Measurements from ENCODE around the gene CAMK4.

Gene CAMK4

DNA sequence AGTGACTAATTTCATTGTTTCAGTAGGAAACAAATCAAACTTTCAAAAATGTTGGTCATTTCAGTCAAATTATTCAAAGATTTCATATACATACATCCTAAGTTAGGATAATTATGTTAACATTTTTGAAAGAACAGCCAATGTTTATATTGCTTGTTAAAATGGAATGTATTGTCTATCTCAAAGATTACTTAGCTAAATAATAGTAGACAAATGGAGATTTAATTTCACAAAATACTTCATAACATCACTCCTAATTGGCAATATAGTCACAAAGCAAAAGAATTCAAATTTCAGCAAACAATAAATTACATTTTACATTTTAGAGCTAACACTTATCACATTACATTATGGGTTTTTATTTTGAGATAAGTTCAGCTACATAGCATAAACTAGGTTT lies 262.7 kb downstream of the CAMK4 start:
- no peak for DNase-seq (ENCODE audit: low spot score)

GRCh38 chr5:111488353-111488752 lies 264.2 kb downstream of the CAMK4 start:
- DNase-seq (ENCODE audit: low spot score), result no peak

GRCh38 chr5:111493031-111493430 lies 268.8 kb downstream of the CAMK4 start:
- no peak for DNase-seq (ENCODE audit: low spot score)

- DNase-seq (ENCODE audit: low spot score), result peak; percentile 44
Observed at GRCh38 chr5:111494355-111494999, 270.3 kb downstream of the CAMK4 start.

DNA sequence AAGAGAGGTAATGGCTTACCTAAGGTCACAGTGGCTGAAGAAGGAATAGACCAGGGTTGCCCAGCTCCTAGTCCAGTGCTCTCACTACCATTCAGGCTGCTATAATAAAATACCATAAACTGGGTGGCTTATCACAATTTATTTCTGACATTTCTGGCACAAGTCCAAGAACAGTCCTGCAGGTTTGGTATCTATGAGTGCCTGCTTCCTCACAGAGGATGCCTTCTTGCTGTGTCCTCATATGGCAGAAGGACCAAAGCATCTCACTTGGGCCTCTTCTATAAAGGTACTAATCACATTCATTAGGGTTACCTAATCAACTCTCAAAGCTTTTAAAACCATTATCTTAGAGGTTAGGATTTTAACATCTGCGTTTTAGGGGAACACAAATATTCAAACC lies 271.0 kb downstream of the CAMK4 start:
- peak; percentile 68 for DNase-seq (ENCODE audit: low spot score)

DNA sequence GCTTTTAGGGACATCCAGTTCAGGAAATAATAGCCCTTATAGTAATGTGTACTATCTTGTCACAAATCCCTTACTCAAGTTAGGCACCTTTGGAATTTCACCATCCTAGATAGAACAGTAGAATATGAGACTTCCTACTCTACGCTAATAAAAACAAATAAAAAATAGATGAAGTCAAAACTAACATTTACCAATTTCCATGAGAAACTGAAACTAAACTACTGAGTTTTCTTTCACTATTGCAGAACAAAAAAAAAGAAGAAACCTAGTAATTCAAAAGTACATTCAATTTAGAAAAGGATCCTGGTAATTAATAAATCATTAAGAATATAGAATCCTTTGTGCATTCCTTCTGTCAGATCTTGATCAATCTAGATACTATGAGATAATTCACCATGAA lies 274.2 kb downstream of the CAMK4 start:
- DNase-seq (ENCODE audit: low spot score), result no peak

GRCh38 chr5:111502956-111503355 lies 278.8 kb downstream of the CAMK4 start:
- DNase-seq (ENCODE audit: low spot score), result no peak

DNA sequence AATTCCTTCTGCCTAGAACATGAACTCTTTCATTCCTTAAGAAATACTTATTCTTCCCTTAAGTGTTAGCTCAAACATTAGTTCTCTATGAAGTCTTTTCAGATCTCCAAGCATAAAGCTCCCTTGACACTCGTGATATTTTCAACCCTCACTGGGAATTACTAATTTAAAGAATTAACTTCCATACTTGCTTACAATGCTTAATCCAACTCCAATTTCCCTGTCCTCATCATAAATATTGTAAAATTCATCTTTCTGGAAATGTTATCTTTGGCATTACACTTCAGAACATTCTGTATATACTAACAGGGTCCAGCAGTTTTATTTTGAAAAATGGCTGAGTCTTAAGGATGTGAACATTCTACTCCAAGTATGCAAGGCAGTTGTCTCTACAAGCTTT lies 280.9 kb downstream of the CAMK4 start:
- DNase-seq (ENCODE audit: low spot score), result no peak

DNA sequence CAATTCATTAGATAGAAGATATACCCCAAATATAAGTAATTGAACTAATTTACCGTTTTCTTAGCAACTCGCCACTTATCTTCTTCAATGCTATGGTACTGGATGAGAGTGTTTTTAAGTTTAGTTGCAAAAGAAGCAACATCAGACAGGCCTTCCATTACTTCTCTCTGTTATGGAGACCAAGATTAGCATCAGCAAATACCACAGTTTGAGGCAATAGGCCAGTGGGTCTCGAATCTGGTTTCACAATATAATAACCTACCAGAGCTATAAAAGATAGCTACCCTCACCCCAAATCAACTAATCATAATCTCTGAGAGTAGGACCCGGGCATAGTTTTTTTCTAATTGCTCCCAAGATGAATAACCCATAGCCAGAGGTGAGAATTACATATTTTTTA lies 283.1 kb downstream of the CAMK4 start:
- DNase-seq (ENCODE audit: low spot score), result no peak

- no peak for DNase-seq (ENCODE audit: low spot score)
Observed at GRCh38 chr5:111509119-111509518, 284.9 kb downstream of the CAMK4 start.

DNA sequence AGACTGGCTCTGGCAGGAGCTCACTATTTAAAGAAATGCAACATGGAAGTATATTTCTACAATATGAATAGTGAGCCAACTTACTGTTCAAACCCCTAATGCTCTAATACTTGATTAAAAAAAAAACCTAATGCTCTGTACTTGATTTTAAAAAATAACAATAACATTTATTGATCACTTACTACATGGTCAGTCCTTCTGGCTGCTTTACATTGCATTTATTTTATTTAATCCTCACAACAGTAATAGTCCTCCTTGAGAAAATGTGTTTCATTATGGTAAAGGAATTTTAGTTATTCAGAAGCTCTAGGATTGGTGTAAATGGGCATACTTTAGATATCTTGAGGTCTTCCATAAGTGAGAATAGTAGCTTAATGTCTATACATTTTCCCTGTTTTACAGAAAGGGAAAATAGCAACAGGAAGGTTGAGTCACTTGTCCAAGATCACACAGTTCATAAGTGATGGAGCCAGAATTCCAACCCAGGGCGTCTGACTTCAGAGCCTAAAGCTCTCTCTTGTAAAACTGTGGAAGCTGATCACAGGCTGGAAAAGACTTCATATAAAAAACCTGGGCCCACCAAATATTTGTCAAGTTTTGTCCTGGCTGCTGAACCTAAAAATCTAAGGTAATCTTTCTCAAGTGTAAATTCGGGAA lies 287.1 kb downstream of the CAMK4 start:
- peak; percentile 15 for DNase-seq (ENCODE audit: low spot score)

DNA sequence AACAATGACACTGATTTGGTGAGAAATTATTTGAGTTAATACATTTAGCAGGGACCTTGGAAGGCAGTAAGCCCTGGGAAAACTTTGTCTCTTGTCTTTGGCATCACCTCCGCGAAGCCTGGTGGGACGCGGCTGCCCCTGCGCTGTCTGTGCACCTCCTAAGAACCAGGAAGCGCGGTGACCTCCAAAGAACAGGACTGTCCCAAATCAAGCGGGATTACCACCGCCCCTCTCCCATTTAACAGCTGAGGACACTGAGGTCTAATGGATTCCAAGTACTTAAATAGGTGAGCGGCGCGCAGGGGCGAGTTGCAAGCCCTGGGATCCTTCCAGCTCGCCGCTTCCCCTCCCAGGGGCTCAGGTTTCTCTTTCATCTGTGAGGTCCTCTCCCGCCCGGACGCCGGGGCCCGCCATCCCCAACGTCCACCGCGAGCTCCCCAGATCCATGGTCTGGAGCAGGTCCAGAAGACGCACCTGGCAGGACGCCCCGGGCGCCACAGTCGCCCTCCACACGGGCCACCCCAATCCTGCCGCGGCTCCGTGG lies 287.7 kb downstream of the CAMK4 start:
- no peak for DNase-seq (ENCODE audit: low spot score)

- DNase-seq (ENCODE audit: low spot score), result peak; percentile 84
Observed at GRCh38 chr5:111512375-111513130, 288.4 kb downstream of the CAMK4 start, which contains the start of gene STARD4. Gene STARD4 (minus strand): TSS chr5:111512535. CDS start chr5:111507433, 5,102 bp downstream.

- no peak for DNase-seq (ENCODE audit: low spot score)
Observed at GRCh38 chr5:111513131-111513520, 288.9 kb downstream of the CAMK4 start.

DNA sequence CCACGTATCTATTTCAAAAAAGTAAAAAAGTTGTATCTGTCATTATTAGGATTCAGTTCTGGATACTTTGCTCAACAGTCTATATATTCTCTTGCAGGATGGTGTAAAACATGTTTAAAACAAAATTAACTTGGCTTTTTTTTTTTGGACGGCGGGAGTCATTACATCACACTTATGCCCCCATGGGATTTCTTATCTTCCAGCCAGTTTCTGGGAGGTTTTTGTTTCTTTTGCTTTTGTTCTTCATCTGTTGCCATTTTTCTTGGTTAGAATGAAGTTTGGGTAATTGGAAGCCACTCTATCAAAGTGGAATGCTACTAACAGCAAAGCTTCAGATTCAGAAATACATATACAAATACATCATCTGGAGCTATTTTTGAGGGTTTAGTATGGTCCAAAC lies 289.9 kb downstream of the CAMK4 start:
- DNase-seq (ENCODE audit: low spot score), result no peak

DNA sequence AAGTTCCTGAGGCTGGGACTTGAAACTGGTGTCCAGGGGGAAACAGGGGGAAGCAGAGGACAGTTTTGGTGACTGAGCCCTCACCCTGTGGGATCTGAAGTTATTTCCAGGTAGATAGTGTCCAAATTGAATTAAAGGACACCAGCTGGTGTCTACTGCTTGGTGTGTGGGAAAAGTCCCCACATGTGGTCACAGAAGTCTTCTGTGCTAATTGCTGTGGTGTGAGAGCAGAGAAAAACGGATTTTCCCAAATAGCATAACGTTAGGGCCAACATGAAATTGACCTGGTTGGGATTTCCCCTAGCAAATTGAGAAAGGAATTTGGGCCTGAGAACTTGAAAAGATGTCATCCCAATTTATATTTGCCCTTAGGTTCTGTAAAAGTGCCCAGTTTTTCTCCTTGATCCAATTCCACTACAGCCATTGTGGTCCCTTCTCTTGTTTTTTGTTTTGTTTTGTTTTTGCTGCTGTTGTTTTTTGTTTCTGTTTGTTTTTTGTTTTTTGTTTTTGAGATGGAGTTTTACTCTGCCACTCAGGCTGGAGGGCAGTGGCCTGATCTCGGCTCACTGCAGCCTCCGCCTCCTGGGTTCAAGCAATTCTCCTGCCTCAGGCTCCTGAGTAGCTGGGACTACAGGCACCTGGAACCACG lies 293.8 kb downstream of the CAMK4 start:
- no peak for DNase-seq (ENCODE audit: low spot score)

- DNase-seq (ENCODE audit: low spot score), result no peak
Observed at GRCh38 chr5:111518777-111519176, 294.6 kb downstream of the CAMK4 start.

- DNase-seq (ENCODE audit: low spot score), result no peak
Observed at GRCh38 chr5:111520908-111521307, 296.7 kb downstream of the CAMK4 start.

DNA sequence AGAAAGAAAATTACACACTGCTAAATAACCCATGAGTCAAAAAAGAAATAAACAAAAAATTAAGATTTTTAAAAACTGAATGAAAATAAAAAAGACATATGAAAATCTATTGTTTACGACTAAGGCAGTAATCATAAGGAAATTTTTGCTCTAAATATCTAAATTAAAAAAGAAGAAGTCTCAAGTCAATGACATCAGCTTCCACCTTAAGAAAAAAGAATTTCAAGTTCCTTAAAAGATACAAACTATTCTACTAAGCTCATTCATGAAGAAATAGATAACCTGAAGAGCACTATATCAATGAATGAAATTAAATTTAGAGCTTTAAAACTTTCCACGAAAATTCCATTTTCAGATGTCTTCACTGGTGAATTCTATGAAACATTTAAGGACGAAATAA lies 303.9 kb downstream of the CAMK4 start:
- DNase-seq (ENCODE audit: low spot score), result no peak

DNA sequence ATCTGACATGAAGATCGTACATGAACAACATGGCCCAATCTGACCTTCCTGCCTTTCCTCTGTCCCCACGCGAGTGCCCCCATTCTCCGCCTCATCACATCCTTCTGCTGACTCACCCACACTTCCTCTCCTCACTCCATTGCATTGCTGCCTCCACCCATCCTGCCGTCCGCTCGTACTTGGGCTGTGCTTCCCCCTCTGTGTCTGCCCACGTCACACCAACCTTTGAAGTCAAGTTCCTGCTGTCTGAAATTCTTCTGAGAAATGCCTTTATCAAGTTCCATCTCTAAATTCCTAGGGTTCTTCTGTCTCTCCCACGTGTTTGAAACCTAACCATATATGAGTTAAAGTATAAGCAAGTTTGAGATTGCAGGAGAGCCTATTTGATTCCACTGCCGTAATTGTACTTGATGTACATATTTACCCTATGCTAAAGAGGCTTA lies 306.1 kb downstream of the CAMK4 start:
- DNase-seq (ENCODE audit: low spot score), result peak; percentile 24

- DNase-seq (ENCODE audit: low spot score), result no peak
Observed at GRCh38 chr5:111532886-111533582, 308.9 kb downstream of the CAMK4 start.

Measured in hematopoietic multipotent progenitor cell treated with erythropoietin and hydrocortisone succinate and interleukin-3 and kit ligand, for 17 days (in vitro differentiated cells).